Smooth muscle cell (in vitro differentiated cells): Measurements from ENCODE around the gene POLR2I. TPM values are rescaled to one million over a fixed set of nuclear protein-coding genes. Genes with fewer than 3 reads are reported as not detected.

Source experiments
- DNase-seq: peaks from one replicate; lab custom pipeline; 2025; ENCODE audit not compliant: unreplicated experiment; lab: John Stamatoyannopoulos, UW
- H2AFZ ChIP-seq: fragments of 200-600 bp; sonication (generic); 2 replicates; pipeline ENCODE4 v1.6.0; 2016; ENCODE audit warnings: antibody characterized with exemption, low read depth, mild to moderate bottlenecking
- H3F3A ChIP-seq: fragments of 200-600 bp; sonication (generic); 2 replicates; pipeline ENCODE4 v1.6.0; 2017; ENCODE audit warnings: antibody characterized with exemption, low read depth
- H3K27ac ChIP-seq: fragments of 200-600 bp; sonication (generic); 2 replicates; pipeline ENCODE4 v1.5.1; 2016; ENCODE audit warnings: low read depth, mild to moderate bottlenecking
- H3K27me3 ChIP-seq: fragments of 200-600 bp; sonication (generic); 2 replicates; pipeline ENCODE4 v1.6.1; 2016; ENCODE audit warnings: low read depth, mild to moderate bottlenecking
- H3K36me3 ChIP-seq: fragments of 200-600 bp; sonication (generic); 2 replicates; pipeline ENCODE4 v1.5.1; 2016; ENCODE audit warnings: low read depth
- H3K4me1 ChIP-seq: fragments of 200-600 bp; sonication (generic); 2 replicates; pipeline ENCODE4 v1.5.1; 2016; ENCODE audit warnings: low read depth
- H3K4me2 ChIP-seq: fragments of 200-600 bp; sonication (generic); 2 replicates; pipeline ENCODE4 v1.6.0; 2016; ENCODE audit warnings: mild to moderate bottlenecking
- H3K4me3 ChIP-seq: fragments of 200-600 bp; sonication (generic); 2 replicates; pipeline ENCODE4 v1.5.1; 2016; ENCODE audit warnings: mild to moderate bottlenecking
- H3K79me2 ChIP-seq: fragments of 200-600 bp; sonication (generic); 2 replicates; pipeline ENCODE4 v1.6.0; 2016; ENCODE audit warnings: low read depth, mild to moderate bottlenecking
- H3K9ac ChIP-seq: fragments of 200-600 bp; sonication (generic); 2 replicates; pipeline ENCODE4 v1.6.0; 2016; ENCODE audit warnings: low read depth
- H3K9me3 ChIP-seq: fragments of 200-600 bp; sonication (generic); replicated peaks from 2 replicates; pipeline ENCODE4 v1.5.1; 2016; ENCODE audit warnings: low read depth
- H4K20me1 ChIP-seq: fragments of 200-600 bp; sonication (generic); 2 replicates; pipeline ENCODE4 v1.6.0; 2016; ENCODE audit warnings: low read depth
- CTCF ChIP-seq: fragments of 200-600 bp; sonication (generic); IDR thresholded peaks from 2 replicates; pipeline ENCODE4 v1.5.1; 2017; ENCODE audit warnings: borderline replicate concordance, mild to moderate bottlenecking, antibody characterized with exemption; ENCODE audit not compliant: insufficient read depth, poor library complexity, severe bottlenecking
- WGBS: methylation state at CpG from one replicate; pipeline ENCODE4 v1.1.7; 2016; ENCODE audit warnings: low lambda C conversion rate; 5-methylcytosine and 5-hydroxymethylcytosine counted together
- polyA plus RNA-seq: library from polyadenylated mRNA; unstranded; fragments of >200 nt; fragmentation: Nextera tagmentation; extraction: Ambion mirVana; gene quantifications from 2 replicates; pipeline ENCODE4 v1.2.1, GENCODE V29; 2016
- total RNA-seq: library from RNA; depleted of rRNA; stranded (reverse); fragments of >200 nt; gene quantifications from 2 replicates; pipeline ENCODE4 v1.2.3, GENCODE V29; 2014

The POLR2I gene
- total and polyA plus RNA-seq, 2 experiments from 2014 or later = 102 to 132 TPM

GRCh38 chr19:36103842-36104552, 10.7 kb downstream of the POLR2I start:
- no peak overlapping the region for H3K4me3 ChIP-seq
- H3K27ac ChIP-seq = no peak overlapping the region
- no peak overlapping the region for H3K4me2 ChIP-seq
- no peaks in the 10 kb centered on the region for H3K36me3 ChIP-seq
- no peaks in the 10 kb centered on the region for H3K9me3 ChIP-seq
- no peak for TF ChIP-seq CTCF
- H2AFZ ChIP-seq = no peak overlapping the region
- DNase-seq = no peak
- H3K4me1 ChIP-seq = no peaks in the 10 kb centered on the region
- H3K9ac ChIP-seq = no peak overlapping the region
- H3K27me3 ChIP-seq = no peaks in the 10 kb centered on the region
- H3K79me2 ChIP-seq = no peaks in the 10 kb centered on the region
- WGBS = 85% methylated on average over 11 of the region's 12 CpGs
- H3F3A ChIP-seq = no peaks in the 10 kb centered on the region
- H4K20me1 ChIP-seq = no peaks in the 10 kb centered on the region

- Histone ChIP-seq H3F3A (no peaks in the 10 kb centered on the region), H3K36me3 (no peaks in the 10 kb centered on the region), H3K9ac (no peak overlapping the region), H3K9me3 (no peaks in the 10 kb centered on the region), H2AFZ (no peak overlapping the region), H3K27ac (no peak overlapping the region), H3K4me3 (no peak overlapping the region), H3K4me2 (no peak overlapping the region), H3K27me3 (no peaks in the 10 kb centered on the region), H3K79me2 (no peaks in the 10 kb centered on the region), H3K4me1 (no peaks in the 10 kb centered on the region), H4K20me1 (no peaks in the 10 kb centered on the region)
- no peak for TF ChIP-seq CTCF
- DNase-seq = no peak
- 96% methylated on average over 24 of the region's 24 CpGs for WGBS
Observed at GRCh38 chr19:36103040-36103626, 11.5 kb downstream of the POLR2I start.

DNA sequence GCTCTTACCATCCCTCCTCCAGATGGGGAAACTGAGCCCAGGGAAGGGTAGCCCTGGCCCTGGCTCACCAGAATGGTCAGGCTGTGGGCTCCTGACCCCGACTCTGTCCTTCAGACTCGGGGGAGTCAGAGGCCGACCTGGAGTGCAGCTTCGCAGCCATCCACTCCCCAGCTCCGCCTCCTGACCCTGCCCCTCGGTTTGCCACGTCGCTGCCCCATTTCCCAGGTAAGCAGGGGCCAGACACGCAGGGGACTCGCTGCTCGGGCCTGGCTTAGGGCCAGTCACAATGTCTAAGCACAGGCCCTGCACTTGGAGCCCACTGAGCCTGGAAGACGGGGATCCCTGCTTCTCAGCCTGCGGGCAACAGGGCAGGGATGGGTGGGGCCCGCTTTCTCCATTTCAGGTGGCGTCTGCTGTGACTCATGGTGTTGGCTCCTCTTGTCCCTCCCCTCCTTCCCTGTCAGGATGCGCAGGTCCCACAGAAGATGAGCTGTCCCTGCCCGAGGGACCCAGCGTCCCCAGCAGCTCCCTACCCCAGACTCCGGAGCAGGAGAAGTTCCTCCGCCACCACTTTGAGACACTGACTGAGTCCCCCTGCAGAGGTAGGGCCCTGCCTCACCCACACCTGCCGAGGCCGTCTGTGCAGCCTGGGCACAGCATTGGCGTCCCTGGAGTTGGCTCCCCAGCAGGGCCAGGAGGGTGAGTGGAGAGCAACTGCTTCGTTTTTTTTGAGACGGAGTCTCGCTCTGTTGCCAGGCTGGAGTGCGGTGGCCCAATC, 12.9 kb downstream of the POLR2I start:
- H3K36me3 ChIP-seq = no peaks in the 10 kb centered on the region
- no peaks in the 10 kb centered on the region for H3F3A ChIP-seq
- no peak for DNase-seq
- no peaks in the 10 kb centered on the region for H3K9me3 ChIP-seq
- H3K27ac ChIP-seq = no peak overlapping the region
- TF ChIP-seq CTCF = no peak
- H3K27me3 ChIP-seq = no peaks in the 10 kb centered on the region
- H3K4me2 ChIP-seq = no peak overlapping the region
- WGBS = 92% methylated on average over 25 of the region's 27 CpGs
- no peak overlapping the region for H2AFZ ChIP-seq
- no peak overlapping the region for H3K9ac ChIP-seq
- no peaks in the 10 kb centered on the region for H3K4me1 ChIP-seq
- H3K79me2 ChIP-seq = no peaks in the 10 kb centered on the region
- no peaks in the 10 kb centered on the region for H4K20me1 ChIP-seq
- H3K4me3 ChIP-seq = no peak overlapping the region
